Left kidney (tissue), 2 donors: ENCODE results near the gene ANO2. TPM values are rescaled to one million over a fixed set of nuclear protein-coding genes. Genes with fewer than 3 reads are reported as not detected.
"Not testable (repeated sequence)": the region's sequence is repeated elsewhere in the genome, so short reads cannot be mapped to it uniquely, and the experiment has no call there.

Source experiments
- DNase-seq: peaks from one replicate; pipeline ENCODE4 v3.0.0-alpha.2; 2013
- polyA plus RNA-seq: library from polyadenylated mRNA; unstranded; fragments of 120-200 nt; gene quantifications from one replicate; pipeline ENCODE4 v1.2.1, GENCODE V29; 2013; ENCODE audit not compliant: insufficient read length

The ANO2 gene
- polyA plus RNA-seq, 1 donor = 4.9 TPM

DNA sequence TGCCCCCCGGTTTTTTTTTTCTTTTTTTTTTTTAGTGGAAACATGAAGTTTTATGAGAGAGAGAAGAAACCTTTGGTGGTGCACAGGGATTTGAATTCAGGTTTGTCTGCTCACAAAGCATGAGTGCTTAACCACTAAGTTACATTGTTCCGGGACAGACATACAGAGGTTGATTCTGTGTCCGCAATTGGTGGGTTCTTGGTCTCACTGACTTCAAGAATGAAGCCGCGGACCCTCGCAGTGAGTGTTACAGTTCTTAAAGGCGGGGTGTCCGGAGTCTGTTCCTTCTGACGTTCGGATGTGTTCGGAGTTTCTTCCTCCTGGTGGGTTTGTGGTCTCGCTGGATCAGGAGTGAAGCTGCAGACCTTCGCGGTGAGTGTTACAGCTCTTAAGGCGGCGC is 57.2 kb downstream of the ANO2 start:
- DNase-seq = not testable (repeated sequence)

DNA sequence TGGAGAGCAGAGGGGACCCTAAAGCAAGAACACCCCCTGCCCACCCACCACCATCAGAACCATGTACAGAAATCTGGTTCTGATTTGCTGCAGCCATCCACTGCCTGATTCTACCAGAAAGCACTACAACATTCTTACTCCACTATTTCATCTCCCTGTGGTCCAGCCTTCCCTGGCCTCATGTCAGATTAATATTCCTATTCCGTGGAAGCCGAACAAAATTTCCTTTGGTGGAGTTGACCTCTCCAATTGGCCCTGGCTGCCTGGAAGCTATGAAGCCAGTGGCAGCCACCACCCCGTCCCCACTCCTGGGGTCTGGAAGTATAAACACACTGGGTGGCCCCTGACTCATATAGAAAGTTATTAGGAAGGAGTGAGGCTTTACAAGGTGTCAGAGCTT is 60.2 kb downstream of the ANO2 start:
- no peak for DNase-seq

DNA sequence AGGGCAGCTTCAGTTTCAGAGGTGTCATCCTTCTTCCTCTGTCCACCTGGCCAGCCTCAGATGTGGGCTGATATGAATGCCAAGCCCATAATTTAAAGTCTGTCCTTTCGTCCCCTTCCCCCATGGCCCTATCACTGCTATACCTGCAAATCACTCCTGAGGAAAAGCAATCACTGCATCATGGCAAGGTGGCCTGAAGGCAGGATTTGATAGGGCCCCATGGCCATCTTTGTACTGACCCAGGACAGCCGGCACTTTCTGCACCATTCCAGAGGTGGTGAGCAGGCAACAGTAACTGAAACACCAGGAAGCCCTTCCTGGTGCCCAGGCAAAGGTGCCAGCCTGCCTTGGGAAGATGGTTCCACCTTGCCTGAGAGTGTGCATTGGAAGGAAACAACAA is 60.8 kb downstream of the ANO2 start:
- no peak for DNase-seq

DNA sequence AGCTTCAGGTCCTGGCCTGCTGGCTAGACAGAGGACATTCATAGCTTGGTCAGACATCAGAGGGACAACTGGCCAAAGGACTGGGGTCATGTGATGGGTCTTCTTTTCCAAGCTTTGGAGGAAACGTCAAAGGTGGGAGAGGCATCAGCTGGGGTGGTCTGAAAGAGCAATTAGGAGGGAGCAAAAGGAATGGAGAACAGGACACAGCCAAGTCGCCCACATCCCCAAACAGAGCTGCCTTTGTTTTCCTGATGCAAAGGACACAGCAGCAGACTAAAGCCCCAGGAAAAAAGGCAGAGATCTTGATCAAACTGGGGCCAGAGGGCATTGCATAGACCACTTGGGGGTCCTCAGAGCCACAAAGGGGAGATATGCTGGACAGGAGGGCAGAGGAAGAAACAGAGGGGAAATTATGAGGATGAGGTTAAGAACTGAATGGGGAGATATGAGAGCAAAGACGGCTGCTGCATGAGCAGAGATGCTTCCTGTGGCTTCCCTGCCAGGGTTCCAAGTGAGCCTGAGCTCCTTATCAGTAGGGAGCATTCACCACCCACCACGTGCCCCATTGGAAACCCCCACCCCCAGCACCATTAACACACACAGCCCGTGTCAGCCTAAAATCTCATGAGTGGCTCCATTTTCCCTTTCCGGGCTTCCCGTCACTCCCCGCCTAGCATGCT is 62.4 kb downstream of the ANO2 start:
- no peak for DNase-seq

DNA sequence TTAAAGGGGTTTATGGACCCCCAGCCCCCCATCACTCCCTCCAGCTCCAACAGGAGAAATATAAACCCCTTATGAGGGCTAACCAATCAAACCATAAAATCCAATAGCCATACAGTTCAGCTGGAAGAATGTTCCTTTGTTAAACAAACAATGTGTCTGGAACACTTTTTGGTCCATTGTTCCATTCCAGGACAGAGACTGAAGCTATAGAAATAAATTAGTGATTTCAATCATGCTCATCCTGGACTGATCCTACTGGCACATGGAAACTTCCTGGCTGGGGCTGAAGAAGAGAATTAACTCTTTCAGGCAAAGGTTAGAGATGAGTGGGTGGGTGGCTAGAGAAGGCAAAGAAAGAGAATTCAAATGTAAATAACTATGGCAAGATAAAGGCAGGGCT is 63.4 kb downstream of the ANO2 start:
- DNase-seq = no peak

DNA sequence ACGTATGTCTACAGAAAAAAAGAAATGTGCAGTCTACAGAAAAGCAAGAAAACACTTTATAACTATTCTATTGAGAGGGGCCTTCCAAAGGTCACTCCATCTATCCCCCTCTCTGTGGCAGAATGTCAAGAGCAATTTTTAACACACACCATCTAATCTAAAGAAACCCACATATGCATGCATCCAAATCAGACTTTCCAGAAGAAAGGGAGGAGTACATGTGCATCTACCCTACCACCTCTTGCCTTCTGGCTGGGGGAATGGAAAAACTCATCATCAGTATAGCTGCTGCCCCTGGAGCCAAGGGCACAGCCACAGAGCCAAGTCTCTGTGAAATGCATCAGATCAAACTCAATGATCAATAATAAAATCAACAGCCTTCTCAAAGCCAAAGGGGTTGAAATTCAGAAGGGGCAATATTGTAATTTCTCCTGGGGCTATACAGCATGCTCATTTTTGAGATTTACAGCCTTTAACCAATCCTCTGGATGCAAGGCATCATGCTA is 63.9 kb downstream of the ANO2 start:
- DNase-seq = no peak

DNA sequence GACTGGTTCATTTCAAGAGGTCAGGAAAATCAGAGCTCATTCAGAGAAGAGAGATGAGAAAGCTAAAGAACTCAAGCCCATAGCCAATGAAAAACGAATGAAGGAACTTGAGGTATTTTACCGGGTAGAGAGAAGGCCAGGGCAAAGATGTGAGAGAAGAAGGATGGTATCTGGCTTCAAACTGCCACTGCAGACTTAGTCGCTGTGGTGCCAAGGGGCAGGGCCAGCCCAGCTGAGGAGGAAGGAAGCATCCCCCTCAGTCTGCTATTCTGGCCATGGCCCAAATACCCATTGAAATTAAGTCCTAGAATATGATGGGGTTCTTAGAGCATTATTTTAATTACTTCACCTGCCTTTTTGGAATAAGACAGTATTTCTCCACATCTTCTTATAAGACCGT is 69.2 kb downstream of the ANO2 start:
- DNase-seq = no peak

DNA sequence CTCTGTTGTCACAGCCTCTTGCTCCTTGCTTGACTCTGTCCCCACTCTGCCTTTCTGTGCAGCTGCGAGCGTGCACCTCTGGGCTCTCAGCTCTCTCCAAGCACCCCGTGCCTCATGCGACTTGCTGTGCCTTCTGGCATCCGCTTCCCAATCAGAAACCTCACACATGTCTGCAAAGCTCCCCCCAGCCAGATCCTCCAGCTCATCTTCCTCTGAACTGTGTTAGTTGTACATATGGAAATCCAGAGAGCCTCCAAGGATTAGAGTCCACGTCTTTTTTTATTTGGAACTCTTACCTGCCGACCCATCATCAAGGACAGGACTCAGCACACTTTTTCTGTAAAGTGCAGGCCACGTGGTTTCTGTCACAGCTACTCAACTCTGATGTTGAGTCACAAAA is 70.5 kb downstream of the ANO2 start:
- no peak for DNase-seq

DNA sequence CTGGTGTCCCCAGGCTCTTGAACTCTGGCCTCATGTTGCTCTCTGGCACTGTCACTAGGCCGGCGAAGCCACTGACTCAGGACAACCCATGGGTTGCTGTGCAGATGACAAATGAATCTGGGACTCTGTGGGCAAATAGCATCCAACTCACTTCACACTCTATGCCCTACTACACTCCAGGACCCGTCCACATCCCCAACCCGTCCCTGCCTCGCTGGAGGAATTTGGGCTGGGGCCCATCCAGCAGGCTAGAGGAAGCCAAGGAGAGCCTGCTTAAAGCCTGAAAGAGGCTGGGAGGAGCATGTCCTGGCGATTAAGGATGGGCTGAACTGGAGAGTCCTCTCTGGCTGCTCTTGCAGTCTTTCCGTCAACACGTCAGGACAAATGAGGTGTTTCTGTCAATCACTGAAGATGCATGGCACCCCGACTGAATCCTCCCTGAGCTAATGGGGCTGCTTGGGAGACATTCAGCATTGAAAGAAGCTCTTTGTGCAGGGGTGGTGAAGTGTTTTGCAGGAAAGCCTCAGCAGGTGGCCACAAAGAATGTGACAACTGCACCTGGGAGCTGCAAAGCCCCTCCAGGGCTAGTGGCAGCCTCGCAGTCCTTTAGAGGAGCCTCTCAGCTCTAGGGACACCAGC is 71.7 kb downstream of the ANO2 start:
- DNase-seq = no peak

DNA sequence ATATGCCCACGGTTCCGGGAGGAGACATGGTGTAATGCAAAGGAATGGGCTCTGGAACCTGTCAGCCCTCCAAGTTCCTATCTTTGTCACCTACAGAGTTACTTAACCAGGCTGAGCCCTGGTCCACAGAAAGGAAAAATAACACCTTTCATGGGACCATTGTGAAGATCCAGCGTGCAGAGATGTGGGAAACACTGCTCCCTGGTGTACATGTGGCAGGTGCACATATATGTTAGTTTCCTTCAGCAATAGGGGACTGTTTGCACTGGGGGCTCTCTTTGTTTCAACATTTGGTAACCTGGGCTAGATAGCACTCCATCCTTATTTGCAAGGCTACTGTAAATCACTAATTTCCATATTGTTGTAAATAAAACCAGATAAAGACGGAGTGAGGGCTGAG is 72.3 kb downstream of the ANO2 start:
- DNase-seq = peak; percentile 12

DNA sequence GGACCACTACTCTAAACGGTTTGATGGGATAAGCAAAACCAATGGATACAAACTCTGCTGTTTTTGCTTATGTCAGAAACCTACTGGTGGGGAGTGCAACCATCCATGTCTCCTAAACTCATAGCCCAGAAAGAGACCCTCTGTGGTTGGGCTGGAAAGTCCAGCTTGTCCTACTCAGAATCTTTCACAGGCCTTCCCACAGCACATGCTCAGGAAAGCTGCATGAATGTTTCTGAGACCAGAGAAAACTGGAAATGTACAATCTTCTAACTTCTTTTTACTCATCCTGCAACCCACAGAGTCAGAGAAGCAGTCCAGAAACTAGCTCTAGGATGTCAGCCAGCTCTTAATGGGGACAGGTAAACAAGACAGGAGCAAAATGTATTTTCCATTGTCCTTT is 73.3 kb downstream of the ANO2 start:
- DNase-seq = no peak

DNA sequence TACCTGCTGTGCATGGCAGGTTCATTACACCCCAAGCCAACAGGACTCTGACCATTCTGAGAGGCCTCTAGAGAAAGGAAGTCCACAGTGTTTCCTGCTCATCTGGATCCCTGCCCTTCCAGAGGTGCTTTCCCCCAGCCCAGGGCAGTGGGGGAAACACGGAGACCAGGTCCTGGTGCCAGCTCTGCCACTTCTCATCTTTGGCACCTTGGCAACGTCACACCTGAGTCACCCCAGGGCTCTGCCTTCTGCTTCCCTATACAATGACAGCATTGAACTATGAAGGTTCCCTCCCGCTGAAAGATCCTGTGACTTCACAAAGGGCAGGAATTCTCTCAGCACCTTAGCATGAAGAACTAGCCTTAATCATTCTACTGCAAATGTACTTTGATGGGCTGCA is 74.9 kb downstream of the ANO2 start:
- DNase-seq = no peak

DNA sequence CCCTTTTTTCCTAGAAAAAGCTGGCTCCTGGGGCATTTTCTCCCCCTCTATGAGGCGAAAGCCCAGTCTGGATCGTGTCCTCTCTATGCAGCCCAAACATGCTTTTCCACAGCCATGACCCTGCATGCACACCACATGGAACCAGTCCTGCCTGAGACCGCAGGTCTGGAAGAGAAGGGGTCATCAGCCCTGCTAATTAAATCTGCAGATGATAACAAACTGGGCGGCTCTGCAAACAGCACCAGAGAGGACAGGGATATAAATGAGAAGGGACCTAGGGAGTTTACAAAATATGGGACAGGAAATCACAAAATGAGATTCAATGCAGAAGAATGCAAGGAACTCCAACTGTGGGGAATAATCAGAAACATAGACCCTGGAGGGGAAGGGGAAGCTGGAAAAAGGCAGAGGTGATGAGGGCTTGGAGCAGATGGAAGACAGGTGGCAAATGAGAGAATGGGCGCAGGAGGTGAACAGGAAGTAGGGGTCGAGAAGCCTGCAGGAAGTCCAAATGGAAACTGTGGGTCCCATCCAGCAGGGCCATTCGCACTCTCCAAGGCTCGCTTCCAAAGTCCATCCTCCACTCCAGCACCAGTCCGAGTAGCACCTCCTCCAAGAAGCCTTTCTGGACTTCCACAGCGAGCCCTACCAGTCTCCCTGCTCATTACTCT is 76.3 kb downstream of the ANO2 start:
- DNase-seq = no peak

DNA sequence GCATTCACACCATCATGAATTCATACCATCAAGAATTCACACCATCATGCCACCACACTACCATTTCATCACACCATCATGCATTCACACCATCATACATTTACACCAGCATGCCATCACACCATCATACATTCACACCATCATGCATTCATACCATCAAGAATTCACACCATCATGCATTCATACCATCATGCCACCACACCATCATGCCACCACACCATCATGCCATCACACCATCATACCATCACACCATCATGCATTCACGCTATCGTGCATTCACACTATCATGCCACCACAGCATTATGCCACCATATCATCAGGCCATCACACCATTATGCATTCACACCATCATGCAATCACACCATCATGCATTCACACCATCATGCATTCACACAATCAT is 79.7 kb downstream of the ANO2 start:
- DNase-seq = no peak

DNA sequence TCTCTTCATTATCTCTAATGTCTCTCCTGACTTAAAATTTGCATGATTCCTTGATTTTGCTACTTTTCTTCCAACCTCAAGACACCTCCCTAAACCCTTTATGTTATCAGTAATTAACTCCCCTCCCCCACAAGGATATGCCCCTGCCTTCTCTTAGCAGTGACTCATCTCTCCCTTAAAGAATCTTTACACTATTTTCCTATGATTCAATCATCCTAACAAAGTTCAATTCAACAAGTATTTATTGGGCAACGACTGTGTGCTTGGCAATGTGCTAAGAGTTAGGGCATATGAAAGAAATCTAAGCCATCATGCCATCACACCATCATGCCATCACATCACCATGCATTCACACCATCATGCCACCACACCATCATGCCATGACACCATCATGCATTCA is 80.1 kb downstream of the ANO2 start:
- no peak for DNase-seq

DNA sequence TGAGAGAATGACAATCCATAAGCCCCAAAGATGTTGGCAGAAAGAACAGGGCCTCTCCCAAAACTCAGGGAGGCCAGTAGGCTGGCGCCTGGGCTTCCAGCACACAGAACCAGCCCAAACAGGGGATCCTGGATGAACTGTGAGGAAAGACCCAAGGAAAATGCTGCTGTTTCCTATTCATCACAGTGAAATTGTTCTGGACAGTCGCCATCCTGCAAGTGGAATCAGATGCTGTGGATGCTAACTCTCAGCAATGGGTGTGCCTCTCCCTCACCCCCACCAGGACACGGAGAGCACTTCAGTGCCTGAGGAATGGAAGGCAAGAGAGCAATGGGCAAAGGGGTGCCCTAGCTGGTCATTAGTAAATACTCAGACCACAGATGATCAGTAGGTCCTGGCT is 80.8 kb downstream of the ANO2 start:
- DNase-seq = no peak

DNA sequence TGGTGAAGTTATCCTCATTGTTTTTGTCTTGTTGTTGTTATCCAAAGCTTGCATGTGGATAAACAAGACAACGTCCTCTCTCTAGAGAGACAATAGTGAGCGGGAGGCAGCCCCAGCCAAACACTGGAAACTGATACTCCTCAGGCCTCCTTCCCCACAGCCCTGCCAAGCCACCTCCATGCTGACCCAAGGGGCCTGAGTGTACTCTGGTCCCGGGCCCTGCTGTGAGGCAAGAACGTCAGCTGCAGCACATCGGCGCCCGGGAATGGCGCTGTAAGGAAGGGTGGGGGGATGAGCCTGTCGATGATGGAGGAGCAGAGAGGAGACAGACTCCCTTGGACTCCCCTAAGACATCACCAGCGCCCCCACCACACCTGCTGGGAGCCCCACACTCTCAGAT is 83.6 kb downstream of the ANO2 start:
- no peak for DNase-seq

DNA sequence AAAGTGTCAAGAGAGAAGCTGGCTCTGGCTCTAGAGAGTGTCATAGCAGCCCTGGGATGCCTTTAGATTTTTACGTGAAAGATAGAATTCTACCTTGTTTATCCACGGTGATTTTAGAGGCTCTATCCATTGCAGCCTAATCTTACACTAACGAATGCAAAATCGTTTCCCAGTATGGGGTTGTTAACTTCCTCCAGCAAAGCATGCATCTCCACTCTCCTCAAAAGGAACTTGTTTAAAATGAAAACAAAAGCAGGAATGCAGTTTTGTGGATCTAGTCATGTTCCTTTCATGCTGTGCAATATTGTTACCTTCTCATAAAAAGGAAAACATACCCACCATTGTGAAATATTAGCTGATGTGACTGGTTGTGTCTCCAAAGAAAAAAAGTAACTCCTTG is 88.4 kb downstream of the ANO2 start:
- no peak for DNase-seq

DNA sequence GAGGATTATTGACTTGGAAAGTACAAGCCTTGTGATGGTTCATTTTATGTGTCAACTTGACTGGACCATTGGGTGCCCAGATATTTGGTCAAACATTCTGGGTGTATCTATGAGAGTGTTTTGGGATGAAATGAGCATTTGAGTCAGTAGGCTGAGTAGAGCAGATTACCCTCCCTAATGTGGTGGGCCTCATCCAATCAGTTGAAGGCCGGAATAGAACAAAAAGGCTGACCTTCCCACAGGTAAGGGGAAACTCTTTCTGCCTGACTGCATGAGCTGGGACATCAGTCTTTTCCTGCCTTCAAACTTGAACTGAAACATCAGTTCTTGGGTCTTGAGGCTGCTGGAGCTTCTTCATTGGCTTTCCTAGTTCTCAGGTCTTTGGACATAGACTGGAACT is 98.1 kb downstream of the ANO2 start:
- no peak for DNase-seq

DNA sequence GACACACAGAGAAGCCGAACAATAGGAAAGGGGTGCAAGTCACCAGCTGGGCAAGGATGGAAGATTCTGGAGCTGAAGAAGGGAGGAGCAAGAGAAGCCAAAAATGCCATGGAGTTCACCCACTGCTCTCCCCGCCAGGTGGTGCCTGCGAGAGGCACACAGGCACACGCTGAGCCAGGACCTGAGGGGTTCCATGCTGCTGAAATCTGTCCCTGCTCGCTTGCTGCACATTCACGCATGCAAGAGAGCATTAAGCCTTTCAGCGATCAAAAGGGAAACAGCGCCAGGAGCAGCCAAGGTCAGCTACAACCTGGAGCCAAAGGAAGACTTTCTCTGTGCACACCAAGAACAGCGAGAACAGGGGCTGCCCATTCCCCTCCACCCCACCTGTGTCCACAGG is 104.1 kb downstream of the ANO2 start:
- DNase-seq = peak; percentile 7

DNA sequence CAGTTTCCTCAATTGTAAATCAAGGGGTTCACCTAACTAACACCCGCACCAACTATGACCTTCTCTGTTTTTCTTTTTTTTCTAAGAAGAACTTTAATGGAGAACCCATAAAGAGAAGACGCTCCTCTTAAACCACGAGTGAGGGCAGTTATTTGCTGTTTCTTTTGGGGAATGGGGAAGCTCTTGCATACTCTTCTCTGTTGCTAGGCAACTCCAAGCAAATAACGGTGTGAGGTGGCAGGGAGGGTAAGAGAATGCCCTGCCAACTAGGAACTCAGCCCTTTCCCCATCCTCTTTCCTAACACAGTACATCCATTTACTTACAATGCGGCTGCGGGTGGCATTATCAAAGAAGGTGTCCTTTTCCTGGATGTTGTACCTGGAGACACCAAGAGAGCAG is 114.9 kb downstream of the ANO2 start:
- no peak for DNase-seq

DNA sequence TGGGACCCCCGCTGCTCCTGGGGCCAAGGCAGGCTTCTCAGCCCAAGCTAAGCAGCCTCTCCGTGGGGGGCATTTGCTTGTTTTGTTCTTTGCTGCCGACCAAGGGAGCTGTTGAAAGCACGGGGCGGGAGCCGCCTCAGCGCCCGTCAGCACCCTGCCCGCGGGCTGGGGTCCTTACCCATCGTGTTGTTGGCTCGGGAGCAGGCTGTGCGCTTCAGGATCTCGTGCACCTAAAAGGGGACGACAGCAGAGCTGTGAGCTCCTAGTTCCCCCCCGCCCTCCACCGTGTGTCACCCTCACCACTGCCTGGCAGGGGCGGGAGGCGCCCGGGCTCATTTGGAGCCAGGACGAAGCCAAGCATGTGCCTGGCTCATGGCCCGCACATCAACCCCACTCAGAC is 117.5 kb downstream of the ANO2 start:
- DNase-seq = no peak

DNA sequence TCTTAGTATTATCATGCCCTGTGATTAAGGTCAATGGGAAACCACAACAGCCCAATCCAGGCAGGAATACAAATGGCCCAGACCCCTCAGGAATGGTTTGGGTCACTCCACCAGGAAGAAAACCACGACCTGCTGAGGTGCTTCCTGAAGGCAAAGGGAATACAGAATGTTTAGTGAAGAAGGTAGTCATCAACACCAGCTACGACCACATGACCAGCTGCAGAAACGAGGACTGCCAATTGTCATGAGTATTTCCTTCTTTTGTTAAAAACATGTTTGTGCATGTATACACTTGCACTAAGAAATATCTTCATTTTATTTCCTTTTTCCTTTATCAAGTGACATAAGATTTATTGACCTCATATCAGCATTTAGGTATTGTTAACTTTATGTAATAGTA is 119.3 kb downstream of the ANO2 start:
- DNase-seq = not testable (repeated sequence)

DNA sequence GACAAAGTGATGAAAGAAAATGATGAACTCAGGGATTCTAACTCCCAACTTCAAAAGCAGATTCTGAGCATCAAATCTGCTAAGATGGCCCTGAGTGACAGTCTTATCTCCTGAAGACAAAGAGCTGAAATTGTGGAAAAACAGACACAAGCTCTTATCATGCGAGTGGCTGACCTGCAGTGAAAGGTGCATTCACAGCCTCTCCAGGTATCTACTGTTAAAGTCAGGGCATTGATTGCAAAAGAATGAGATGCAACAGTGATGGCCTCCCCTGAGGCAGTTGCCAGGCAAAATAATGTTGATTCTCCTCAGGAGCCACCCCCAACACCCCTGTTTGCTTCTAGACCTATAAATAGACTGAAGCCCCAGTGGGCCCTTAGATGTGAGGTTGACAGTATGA is 126.2 kb downstream of the ANO2 start:
- DNase-seq = not testable (repeated sequence)
